GM06990 (cell line): ENCODE data around the gene YPEL4.
"Not testable (repeated sequence)": the region's sequence is repeated elsewhere in the genome, so short reads cannot be mapped to it uniquely, and the experiment has no call there.

ENCODE experiments used
- DNase-seq: peaks from one replicate; pipeline ENCODE4 v3.0.0-alpha.2; 2011; ENCODE audit not compliant: insufficient read length; ENCODE audit errors: extremely low read depth
- H3K27me3 ChIP-seq: replicated peaks from 2 replicates; pipeline ENCODE4 v1.6.0; 2011; ENCODE audit warnings: low read length; ENCODE audit not compliant: control insufficient read depth, insufficient read depth
- H3K36me3 ChIP-seq: 2 replicates; pipeline ENCODE4 v1.5.1; 2011; ENCODE audit warnings: low read length; ENCODE audit not compliant: control insufficient read depth, insufficient read depth
- H3K4me3 ChIP-seq: replicated peaks from 2 replicates; pipeline ENCODE4 v1.5.1; 2011; ENCODE audit warnings: low read depth, mild to moderate bottlenecking, control low read depth, low read length
- TF ChIP-seq, protein P1 (sequence below): IDR thresholded peaks from 2 replicates; pipeline ENCODE4 v1.5.1; 2011; ENCODE audit warnings: low read length, control low read depth, mild to moderate bottlenecking, inconsistent platforms; ENCODE audit not compliant: insufficient read depth, poor library complexity, severe bottlenecking

Gene YPEL4, protein sequence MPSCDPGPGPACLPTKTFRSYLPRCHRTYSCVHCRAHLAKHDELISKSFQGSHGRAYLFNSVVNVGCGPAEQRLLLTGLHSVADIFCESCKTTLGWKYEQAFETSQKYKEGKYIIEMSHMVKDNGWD

DNA sequence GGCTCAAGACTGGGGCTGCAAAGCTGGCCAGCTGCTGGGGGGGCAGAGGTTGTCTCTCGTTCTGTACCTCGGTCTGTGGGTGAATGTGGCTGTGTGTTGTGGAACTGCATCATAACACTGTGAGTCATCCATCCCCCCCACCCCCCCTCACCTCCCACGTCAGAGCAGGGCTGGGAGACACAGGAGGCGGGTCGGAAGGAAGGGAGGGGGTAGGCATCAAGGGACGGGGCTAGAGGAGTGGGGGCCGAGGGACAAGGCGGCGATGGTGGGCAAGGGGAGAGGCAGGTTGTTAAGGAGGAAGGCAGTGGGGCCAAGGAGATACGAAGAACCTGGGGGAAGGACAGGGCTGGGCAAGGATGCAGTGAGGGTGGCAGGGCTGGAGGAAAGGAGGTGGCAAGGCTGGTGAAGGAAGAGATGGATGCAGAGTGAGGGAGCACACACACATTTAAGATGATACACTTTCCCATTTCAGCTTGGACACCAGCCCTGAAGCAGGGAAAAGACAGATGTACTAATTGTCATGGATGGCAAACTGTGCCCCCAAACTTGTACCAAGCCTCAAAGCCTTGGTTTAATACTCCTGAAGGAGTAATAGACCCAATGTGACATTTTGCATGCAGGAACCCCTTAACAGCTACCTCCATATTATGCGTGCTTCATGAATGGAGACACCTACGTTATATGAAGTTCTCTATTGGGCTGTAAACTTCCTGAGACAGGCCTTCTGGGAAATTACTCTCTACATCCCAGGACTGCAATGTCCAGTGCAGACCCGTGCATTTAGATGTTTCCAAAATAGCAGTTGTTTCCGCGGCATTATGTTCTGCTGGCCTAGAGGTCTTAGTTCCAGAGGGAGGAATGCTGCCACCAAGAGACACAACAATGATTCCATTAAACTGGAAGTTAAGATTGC, at the start of gene YPEL4:
Gene YPEL4 (minus strand): TSS at position 87 of the 913 bp plus-strand sequence. CDS start 2,805 bp downstream, outside the sequence.
- Histone ChIP-seq H3K27me3 (peaks cover 3% of the 10 kb centered on the region), H3K4me3 (no peak within 1 kb of the TSS; the same call in 1 of the 2 replicates), H3K36me3 (no peaks in the 10 kb centered on the region)
- no peak for DNase-seq
- TF ChIP-seq, protein P1, sequence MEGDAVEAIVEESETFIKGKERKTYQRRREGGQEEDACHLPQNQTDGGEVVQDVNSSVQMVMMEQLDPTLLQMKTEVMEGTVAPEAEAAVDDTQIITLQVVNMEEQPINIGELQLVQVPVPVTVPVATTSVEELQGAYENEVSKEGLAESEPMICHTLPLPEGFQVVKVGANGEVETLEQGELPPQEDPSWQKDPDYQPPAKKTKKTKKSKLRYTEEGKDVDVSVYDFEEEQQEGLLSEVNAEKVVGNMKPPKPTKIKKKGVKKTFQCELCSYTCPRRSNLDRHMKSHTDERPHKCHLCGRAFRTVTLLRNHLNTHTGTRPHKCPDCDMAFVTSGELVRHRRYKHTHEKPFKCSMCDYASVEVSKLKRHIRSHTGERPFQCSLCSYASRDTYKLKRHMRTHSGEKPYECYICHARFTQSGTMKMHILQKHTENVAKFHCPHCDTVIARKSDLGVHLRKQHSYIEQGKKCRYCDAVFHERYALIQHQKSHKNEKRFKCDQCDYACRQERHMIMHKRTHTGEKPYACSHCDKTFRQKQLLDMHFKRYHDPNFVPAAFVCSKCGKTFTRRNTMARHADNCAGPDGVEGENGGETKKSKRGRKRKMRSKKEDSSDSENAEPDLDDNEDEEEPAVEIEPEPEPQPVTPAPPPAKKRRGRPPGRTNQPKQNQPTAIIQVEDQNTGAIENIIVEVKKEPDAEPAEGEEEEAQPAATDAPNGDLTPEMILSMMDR, result no peak

DNA sequence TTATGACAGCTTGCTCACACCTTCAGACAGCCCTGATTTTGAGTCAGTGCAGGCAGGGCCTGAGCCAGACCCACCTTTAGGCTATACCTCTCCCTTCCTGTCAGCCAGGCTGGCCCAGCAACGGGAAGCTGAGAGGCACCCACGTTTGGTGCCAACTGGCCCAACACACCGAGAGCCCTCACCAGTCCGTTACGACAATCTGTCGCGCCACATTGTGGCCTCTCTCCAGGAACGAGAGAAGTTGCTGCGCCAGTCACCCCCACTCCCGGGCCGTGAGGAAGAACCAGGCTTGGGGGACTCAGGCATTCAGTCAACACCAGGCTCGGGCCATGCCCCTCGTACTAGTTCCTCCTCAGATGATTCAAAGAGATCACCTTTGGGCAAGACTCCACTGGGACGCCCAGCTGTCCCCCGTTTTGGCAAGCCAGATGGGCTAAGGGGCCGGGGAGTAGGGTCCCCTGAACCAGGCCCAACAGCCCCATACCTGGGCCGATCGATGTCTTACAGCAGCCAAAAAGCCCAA, 49.2 kb upstream of the YPEL4 start:
- TF ChIP-seq, protein P1, result no peak
- peaks cover 34% of the 10 kb centered on the region for H3K36me3 ChIP-seq

DNA sequence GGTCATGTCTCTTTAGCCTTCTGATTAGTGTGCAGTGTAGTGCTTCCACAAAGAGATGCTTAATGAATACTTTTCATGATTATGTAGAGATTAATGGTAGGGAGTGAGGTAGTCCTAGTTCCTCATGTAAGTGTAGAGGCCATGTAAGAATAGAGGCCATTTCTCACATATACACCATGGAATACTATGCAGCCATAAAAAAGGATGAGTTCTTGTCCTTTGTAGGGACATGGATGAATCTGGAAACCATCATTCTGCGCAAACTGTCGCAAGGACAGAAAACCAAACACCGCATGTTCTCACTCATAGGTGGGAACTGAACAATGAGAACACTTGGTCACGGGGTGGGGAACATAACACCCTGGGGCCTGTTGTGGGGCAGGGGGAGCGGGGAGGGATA, 40.8 kb upstream of the YPEL4 start:
- not testable (repeated sequence) for H3K27me3 ChIP-seq, H3K4me3 ChIP-seq, DNase-seq
- peaks cover 23% of the 10 kb centered on the region for H3K36me3 ChIP-seq

More for the DNA sequence above, 49.2 kb upstream of the YPEL4 start:
- Histone ChIP-seq H3K27me3 (no peaks in the 10 kb centered on the region), H3K4me3 (no peak overlapping the region)
- no peak for DNase-seq

DNA sequence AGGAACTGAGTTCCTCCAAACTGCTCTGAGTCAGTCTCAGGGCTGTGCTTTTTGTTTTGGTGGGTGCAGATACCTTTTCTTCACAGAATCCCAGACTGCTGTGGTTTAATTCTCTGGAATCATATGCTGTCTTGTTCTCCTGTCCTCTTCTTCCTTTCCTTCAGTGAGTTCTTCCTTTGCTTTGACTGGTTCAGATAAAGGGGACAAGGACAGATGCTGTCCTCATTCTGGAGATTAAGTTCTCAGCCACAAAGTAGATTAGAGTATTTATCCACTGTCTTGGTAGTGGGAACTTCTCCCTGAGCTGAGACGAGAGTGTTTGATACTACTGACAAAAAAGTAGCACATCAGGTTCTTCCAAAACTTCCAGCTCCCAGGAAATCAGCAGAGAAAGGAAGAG, 31.5 kb upstream of the YPEL4 start:
- DNase-seq, result no peak
- Histone ChIP-seq H3K27me3 (no peaks in the 10 kb centered on the region), H3K4me3 (no peak overlapping the region), H3K36me3 (peaks cover 17% of the 10 kb centered on the region)
- TF ChIP-seq, protein P1, result no peak

DNA sequence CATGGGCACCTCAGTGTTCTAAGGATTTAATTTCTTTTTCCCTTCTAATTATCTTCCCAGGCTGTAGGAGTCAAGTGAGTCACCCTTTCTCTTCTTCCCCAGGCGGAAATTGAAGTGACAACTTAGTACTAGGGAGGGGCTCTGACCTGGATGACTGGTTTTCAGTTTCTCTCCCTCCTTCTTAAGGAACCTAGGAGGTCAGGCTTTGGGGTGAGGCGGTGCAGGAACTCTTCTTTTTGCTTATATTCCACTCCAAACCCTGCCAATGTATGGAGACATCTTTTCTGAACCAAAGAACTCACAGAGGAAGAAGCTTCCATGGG, 30.8 kb upstream of the YPEL4 start:
- H3K36me3 ChIP-seq, result peaks cover 17% of the 10 kb centered on the region

DNA sequence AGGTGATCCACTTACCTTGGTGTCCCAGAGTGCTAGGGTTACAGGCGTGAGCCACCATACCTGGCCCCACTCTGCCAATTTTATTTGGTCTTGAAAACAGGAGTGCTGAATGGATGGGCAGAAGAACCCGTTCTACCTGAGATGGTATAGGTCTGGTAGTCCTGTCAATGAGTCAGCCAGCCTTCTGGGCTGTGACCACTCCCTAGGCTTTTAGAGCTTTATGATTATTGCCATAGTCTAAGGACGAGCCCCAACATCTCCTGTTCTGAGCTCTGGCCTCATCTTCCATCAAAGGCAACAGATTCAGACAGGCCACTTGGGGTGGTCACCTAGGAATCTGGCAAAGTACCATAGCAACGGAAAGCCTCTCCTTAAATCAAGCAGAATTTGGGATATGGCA, 29.7 kb upstream of the YPEL4 start:
- Histone ChIP-seq H3K4me3 (no peak overlapping the region), H3K36me3 (peaks cover 17% of the 10 kb centered on the region), H3K27me3 (no peaks in the 10 kb centered on the region)
- DNase-seq, result no peak
- TF ChIP-seq, protein P1, result no peak

More for the DNA sequence above, 30.8 kb upstream of the YPEL4 start:
- DNase-seq, result no peak
- Histone ChIP-seq H3K27me3 (no peaks in the 10 kb centered on the region), H3K4me3 (no peak overlapping the region)
- TF ChIP-seq, protein P1, result no peak
